Superior temporal gyrus (tissue), 1 donor: ENCODE data around the gene MYL7.
"Not testable (repeated sequence)": the region's sequence is repeated elsewhere in the genome, so short reads cannot be mapped to it uniquely, and the experiment has no call there.

Experiments used
- DNase-seq: peaks from one replicate; pipeline ENCODE4 v3.0.0-alpha.2; 2016; ENCODE audit errors: extremely low spot score

MYL7 gene

DNA sequence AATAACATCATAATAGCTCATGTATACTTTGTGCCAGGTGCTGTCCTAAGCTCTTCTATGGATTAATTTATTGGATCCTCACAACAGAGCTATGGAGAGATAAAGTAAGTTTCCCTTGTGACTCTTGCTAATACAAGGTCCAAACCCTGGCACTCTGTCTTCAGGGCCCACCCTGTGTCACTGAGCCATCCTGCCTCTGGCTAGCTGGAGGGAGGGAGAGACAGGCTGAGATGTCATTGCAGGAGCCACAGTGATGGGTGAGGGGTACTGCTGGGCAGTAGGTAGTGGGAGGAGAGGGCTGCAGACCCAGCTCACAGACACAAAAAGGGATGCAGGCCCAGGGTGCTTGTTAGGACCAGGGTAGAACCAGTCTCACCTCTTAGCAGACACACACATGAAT, 31.2 kb upstream of the MYL7 start:
- DNase-seq, result no peak

DNA sequence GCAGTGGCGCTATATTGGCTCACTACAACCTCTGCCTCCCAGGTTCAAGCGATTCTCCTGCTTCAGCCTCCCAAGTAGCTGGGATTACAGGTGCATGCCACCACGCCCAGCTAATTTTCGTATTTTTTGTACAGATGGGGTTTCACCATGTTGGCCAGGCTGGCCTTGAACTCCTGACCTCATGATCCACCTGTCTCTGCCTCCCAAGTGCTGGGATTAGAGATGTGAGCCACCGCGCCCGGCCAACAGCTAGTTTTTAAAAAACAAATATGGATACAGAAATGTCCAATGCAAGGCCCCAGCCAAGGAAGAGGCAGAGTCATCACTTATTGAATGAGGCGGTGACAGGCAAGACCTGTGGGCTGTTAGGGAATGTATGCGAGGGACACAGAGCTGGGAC, 30.8 kb upstream of the MYL7 start:
- not testable (repeated sequence) for DNase-seq

DNA sequence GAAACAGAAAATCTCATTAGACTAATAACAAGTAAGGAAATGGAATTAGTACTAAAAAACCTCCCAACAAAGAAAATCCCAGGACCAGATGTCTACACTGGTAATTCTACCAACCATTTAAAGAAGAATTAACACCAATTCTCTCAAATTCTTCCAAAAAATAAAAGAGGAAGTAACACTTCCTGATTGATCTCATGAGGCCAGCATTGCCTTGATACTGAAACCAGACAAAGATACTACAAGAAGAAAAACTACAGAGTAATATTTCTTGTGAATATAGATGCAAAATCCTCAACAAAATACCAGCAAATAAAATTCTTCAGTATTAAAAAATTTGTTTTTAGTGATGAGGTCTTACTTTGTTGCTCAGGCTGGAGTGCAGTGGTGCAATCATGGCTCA, 26.8 kb upstream of the MYL7 start:
- no peak for DNase-seq

DNA sequence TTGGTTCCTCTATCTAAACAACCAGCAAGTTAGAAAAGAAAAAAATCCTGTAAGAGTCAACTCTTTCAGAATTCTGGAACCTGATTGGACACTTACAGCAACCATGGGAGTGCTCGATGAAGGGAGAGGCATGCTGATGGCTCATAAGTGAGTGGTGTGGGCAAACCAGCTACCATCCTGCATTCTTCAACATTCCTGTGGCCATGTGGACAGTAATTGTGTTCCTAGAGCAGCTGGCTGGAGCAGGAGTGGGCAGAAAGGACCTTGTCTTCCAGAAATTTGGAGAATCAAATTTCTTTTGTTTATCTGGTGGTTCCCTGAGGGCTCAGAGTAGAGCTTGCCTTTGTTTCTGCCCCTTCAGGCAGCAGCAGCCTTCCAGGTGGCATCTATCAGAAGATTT, 22.5 kb upstream of the MYL7 start:
- no peak for DNase-seq

DNA sequence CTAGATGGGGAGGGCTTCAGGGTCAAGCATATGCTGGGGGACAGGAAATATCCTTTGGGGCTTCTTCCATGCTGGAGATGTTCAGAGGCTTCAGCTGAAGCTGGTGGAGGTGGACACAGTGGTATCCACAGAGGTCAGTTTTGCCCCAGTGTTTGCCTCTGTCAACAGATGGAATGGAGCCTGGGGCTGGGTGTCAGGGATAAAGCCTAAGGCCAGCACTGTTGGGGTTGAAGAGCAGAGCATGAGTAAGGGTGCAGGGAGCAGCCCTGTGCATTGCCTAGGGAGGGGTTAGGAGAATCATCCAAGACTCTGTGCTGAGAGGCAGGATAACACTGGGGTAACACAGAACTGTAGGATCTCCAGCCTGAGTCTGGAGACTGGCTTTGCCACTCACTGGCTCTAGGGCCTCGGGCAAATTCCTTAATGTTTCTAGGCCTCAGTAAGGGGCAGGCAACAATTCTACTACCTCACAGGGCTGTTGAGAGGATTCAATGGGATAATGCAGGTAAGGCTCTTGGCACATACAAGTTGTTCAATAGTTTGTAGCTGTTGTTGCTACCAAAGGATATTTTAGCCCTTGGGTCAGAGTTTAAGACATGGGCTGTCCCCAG, 21.8 kb upstream of the MYL7 start:
- no peak for DNase-seq

DNA sequence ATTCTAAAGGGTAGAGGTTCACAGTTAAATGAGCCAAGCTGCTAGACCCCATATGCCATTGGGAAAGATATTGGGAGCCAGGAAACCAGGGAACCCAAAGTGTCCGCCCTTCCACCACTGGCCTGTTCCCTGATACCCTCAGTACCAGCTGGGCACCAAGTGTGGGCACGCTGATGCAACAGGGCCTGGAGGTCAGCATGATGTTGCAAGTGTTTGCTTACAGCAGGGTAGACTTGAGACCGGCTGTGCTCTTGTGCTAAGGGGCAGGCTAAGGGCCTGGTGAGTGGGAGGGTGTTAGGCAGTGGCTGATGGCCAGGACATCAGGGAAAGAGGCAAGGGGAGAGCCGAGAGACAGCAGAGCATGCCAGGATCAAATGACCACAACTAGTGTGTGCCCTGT, 21.0 kb upstream of the MYL7 start:
- no peak for DNase-seq

DNA sequence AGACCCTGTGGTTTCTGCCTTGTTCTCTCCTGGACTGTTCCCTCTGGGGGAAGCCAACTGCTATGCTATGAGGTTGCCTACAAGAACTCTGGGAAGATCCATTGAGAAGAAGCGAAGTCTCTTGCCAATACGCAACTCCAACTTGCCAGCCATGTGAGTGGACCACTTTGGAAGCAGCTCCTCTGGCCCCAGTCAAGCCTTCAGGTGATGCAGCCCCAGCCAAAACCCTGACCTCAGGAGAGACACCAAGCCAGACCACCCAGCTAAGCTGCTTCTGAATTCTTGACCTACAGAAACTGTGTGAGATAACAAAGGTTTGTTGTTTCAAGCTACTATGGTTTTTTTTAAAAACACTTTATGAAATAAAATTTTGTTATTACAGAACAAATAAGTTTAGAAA, 20.2 kb upstream of the MYL7 start:
- DNase-seq, result no peak

DNA sequence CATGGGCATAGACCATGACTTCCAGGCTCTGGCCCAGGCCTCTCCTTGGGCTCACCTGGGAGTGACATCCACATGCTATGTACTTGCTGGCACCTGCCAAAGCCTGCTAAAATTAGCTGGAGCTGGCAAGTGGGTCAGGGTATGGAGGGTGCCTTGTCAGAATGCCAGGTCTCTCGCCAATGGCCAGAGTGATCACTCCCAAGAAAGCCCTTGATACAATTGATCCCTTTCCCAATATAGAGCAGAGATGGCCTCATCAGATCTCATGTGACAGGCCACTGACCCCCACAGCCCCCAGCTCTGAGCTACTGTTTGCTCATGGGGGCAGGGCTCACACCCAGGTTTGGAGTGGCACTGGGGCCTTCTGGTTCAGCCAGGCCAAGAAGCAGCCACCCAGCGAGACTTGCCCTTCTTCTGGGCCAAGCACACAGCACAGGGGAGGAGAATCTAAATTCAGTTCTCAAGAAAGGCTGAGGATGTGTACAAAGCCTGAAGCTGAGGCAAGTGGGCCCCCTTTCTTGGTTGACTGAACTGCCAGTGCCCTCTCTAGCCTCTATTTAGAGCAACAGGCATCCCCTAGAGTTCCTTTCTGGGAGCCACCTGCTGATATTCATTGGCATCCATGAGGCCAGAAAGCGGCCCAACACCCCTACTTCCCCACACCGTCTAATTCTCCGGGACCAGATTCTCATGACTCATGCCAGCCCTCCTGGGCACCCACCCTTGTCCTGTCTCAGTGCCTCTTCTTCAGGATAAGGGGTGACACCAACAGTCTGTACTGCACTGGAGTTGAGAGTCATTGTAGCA, 18.9 kb upstream of the MYL7 start:
- no peak for DNase-seq

DNA sequence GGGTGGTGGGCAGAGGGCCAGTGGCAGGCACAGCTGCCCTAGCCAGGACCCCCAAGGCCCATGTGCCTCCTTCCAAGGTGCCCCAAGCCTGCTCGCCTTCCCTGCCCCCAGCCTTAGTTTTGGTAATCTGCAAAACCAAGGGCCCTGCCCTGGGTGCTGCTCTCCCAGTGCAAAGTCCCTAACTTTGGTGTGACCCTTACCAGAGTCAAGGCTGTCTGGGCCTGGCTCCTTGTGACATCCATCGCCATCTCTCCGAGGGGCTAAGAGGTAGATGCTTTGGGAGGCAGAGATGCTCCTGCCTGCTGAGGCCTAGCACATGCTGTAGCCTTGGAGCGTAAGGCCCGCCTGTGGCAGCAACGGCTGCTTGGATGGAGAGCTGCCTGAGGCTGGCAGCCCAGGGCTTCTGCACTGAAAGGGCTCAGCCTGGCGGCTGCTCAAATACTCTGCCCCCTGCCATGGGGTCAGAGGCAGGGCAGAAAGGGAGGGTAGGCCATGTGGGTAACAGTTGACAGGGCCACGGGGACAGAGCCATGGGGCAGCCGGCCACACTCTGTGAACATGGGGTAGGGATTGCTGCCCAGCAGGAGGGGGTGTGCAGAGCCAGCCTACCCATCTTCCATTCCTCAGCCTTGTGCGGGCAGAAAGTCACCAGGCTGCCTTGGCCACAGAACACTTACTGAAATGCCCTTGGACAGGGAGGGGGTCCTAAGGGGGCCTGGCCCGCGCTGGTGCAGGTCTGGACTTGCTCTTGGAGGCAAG, 17.9 kb upstream of the MYL7 start:
- no peak for DNase-seq

DNA sequence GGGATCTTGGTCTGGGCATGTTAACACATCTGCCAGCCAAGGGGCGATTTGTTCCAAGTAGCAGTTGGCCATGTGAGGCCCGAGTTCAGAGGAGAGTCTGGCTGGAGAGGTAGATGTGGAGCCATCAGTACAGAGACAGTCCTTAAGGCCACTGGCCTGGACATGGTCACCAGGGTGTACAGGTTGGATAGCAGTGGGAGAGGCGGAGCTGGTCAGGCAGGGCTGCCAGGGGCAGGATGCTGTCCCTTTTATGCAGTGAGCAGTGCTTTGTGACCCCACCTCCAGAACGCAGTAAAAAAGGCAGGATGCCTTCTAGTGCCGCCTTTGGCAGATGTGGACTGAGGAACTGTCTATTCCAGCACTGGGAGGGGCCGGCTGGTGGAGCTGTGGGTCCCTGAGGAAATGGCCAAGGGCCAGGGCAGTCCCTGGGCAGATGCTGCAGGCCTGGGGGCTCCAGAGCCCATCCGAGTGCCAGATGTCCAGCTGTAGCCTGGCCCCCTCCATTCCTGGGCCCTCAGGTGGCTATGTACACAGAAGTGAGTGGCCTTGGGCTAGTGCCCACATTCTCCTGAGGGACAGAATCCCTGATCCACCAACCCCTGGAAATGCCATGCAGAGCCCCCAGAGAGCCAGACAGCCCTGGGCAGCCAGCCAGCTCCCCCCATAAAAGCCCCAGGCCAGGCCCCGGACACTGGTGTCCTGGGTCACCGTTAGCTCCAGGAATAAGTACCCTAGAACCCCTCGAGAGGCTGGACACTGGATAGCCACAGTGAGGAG, 17.2 kb upstream of the MYL7 start:
- no peak for DNase-seq

DNA sequence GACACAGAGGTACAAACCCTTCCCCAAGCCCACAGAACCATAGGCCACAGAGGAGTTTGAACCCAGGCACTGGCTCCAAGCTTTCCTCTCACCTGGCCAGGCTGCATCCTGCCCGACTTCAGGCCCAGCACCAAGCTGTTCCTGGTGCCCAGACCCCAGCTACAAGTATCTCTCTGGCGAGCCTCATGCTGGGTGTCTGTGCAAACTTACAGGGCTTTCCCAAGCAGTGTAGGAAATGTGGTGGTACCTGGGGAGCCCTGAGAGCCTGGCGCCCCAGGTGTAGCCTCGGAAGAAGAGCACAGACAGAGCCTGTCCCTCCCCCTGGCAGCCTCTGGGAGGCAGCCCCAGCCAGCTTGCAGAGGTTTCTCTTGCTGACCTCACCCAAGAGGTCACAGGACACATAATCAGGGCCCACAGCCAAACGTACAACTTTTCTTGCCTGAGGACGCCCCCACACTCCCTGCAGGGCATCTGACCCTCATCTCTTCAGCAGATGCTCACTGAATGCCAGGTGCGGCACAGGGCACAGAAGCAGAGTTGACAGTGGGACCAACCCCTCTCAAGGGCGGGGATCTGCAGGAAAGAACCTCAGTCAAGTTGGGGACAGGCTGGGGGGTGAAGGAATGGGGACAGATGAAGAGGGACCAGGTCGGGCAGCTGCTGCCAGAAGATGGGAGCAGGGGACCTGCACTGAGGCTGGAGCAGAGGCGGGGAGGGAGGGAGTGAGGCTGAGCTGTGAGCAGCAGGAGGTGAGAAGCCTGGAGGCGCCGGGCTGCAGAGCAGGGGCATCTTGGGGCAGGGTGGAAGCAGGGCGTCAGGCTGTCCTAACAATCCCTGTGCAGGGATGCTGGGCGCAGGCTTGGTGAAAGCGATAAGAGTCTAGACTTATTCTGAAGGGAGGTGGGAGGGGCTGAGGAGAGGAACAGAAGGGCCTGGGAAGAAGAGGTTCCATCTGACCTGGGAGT, 16.3 kb upstream of the MYL7 start:
- DNase-seq, result no peak

DNA sequence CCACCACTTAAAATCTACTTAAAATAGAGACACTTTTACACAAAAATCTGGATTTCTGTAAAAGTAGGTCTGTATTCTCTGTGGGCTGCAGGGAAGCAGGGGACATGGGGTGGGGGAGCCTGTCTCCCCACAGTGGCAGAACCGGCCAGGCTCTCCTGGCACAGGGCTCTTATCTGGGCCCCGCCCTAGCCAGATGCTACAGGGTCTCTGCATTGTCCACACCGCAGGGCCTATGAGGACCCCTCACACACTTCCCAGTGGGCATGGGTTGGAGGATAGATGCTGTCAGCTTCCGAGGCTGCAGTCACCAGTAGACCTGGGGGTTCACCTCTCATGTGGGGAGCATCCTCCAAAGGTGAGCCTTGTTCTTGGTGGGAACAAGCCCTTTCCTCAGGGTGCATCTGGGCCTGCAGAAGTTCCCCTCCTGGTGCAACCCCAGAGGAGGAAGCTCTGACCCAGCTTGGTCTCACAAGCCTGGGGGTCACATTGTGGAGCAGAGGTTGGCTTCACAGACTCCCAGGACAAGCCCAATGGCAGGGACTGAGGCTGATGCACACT, 15.4 kb upstream of the MYL7 start:
- no peak for DNase-seq

DNA sequence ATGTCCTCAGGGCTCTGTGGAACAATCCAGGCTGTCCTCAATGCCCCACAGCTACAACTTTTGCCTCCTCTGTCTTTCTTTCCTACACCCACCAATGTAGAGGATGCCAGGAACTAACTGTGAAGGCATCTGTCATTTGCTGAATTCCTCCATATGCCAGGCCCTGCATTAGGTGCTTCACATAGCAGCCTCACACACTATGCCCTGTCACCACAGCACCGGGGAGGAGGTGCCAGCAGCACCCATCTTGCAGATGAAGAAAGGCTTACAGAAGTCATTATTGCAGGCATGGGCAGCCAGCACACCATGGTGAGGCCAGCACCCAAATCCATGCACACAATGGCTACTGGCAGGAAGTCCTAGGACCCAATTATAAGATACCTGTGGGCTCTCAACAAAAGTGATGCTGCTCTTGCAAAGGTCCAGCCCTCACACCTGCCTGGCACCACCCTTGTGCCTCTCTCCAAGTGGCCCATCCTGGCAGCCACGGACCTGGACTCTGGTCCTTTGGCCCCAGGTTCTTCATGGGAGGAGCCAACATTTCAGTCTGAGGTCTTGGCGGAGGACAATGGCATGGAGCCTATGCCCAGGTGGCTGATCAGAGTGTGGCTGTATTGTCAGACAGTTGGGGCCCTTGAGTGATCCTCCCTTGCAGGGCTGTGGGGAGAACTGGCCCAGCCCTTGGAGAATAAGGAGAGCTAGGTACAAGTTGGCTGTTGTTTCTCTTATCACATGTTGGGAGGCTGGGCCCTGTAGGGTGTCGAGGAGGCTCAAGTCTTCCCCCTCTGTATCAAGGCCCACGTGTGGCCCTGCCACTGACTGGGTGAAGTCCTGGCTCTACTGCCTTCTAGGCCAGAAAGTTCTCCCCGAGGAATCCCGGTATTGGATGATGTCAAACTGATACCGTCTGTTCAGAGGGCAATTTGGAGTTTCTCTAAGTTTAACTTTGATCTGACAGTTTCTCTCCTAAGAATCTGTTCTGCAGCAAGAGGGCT, 14.4 kb upstream of the MYL7 start:
- no peak for DNase-seq

DNA sequence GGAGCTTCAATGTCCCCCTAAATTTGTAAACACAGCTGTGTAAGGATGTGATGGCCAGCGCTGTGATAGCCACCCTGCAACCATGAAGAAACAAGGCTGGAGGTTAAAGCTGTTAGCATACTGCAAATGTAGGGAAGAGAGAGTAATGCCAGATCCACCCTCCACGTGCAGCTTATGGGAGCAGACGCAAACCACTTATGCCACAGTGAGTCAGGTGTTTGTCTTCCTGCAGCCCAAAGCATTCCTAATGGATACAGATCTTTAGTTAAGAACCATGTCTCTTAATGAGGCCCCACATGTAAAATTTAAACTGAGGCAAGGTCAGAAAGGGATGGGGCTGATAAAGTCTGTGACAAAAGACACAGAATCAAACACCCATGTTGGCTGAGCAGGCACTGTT, 13.6 kb upstream of the MYL7 start:
- no peak for DNase-seq

DNA sequence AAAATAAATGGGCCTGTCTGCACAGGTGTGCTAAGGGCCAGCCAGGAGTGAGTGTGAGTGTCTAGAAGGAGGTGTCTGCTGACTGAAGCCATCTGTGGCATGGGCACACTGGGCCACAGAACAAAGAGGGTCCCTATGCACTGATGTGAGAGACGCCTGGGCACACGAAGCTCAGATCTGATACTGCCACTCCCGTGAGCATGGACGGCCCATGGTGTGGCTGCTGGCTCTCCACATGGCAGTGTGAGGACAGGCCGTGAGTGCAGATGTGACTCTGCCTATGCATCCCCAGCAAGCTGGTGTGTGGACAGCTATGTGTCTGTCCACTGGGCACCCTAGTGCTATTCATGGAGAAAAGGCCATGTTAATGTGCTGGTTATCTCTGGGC, 12.8 kb upstream of the MYL7 start:
- DNase-seq, result no peak

DNA sequence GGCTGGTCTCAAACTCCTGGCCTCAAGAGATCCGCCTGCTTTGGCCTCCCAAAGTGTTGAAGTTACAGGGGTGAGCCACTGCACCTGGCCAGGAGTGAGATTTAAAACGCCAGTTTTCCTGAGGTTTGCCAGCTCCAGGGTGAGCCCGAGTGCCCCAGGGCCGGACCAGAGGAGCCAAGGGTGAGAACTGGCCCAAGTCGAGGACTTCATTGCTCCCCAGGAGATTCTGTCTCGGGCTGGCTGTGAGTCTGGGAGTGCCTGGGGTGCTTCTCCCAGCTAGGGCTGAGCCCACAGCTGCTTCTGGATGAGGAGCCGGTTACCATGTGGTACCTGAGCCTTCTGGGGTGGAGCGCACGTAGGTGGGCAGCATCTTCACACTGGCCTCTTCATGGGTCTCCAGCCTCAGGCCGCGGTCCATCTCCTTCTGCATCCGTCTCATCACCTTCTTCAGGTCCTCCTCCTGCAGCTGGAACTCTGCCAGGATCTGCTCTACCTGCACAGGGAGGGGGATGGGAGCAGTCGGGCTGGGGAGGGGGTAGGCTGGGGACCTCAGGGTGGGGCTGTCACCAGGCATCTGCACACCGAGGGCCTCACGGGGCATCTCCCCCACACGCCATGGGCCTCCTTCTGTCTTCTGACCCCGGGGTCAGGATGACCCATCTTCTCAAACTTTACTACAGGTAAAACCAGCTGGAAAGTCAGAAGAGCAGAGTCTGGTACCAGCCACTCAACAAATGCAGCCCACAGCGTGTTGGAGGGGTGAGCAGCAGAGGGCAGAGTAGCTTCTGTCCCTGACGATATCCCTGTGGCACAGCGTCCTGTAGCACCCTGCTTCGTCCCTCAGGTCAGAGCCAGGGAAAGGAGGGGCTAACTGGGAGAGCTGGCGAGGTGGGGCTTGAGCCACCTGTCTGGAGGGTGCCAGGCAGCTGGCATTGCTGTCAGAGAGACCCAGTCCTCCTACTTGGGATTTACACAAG, 12.1 kb upstream of the MYL7 start:
- DNase-seq, result no peak

DNA sequence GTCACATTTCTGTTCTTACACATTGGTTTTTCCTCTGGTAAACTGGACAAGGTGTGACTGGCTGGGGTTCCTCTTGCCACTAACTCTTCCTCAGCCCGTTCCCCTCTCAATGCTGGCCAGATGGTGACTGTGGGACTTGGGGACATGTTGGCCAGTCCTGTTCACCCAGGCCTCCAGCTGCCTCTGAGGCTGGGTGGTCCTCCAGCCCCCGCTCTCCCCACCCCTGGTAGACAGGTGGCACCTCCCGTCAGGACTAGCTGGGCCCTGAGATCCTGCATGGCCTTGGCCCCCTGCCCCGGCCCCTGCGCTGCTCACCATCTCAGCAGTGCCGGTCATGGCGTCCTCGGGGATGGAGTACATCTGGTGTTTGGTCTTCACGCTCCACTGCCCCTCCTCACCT, 10.8 kb upstream of the MYL7 start:
- DNase-seq, result no peak
